Endothelial cell of umbilical vein (primary cell): ENCODE results near the gene PLA2G6. TPM values are rescaled to one million over a fixed set of nuclear protein-coding genes. Genes with fewer than 3 reads are reported as not detected.

Source experiments
- BruUV-seq: library from RNA; stranded (reverse); fragments of 400-500 nt; replicated peaks from 2 replicates; lab custom pipeline; 2021; lab: Mats Ljungman, UMichigan
- CTCF ChIA-PET: fragments of 300-600, 350-600 bp; sonication (Branson Sonifier 250); formaldehyde crosslinking; loops from one replicate; lab custom pipeline; 2021; ENCODE audit warnings: antibody characterized with exemption, inconsistent platforms; lab: Charles Lee
- POLR2A ChIA-PET: fragments of 300-600, 350-600 bp; sonication (Branson Sonifier 250); formaldehyde crosslinking; loops from one replicate; lab custom pipeline; 2021; ENCODE audit warnings: antibody characterized with exemption, inconsistent platforms; lab: Charles Lee
- DNase-seq: peaks from one replicate; pipeline ENCODE4 v3.0.0-alpha.2; 2011; ENCODE audit warnings: low read depth, low spot score
- FAIRE-seq: peaks from 2 replicates; lab custom pipeline; 2011; peaks lifted over from hg19 to GRCh38; lab: Jason Lieb, UNC
- H2AFZ ChIP-seq: 2 replicates; pipeline ENCODE4 v1.6.0; 2012; ENCODE audit warnings: low read depth, low read length, control low read depth, inconsistent platforms
- H3K27ac ChIP-seq: 2 replicates; pipeline ENCODE4 v1.5.1; 2011; ENCODE audit warnings: low read depth, mild to moderate bottlenecking, control low read depth, low read length, moderate library complexity; ENCODE audit not compliant: insufficient read depth
- H3K27me3 ChIP-seq, 2 experiments: 2 replicates each; pipeline versions ENCODE4 v1.6.0 to v1.6.1; 2011; ENCODE audit warnings: low read length in 2 of 2, mixed read lengths in 1 of 2; ENCODE audit not compliant: control insufficient read depth in 2 of 2, insufficient read depth in 2 of 2
- H3K36me3 ChIP-seq, 2 experiments: 2 replicates in 1 of 2; 3 replicates in 1 of 2; pipeline ENCODE4 v1.5.1; 2011; ENCODE audit warnings: low read length in 2 of 2, mild to moderate bottlenecking in 1 of 2, moderate library complexity in 1 of 2; ENCODE audit not compliant: control insufficient read depth in 2 of 2, insufficient read depth in 2 of 2; ENCODE audit errors: extremely low read depth in 1 of 2
- H3K4me1 ChIP-seq: 3 replicates; pipeline ENCODE4 v1.5.1; 2011; ENCODE audit warnings: mild to moderate bottlenecking, low read length; ENCODE audit not compliant: control insufficient read depth, insufficient read depth; ENCODE audit errors: extremely low read depth
- H3K4me2 ChIP-seq: 2 replicates; pipeline ENCODE4 v1.6.1; 2011; ENCODE audit warnings: low read length, control low read depth, mixed read lengths; ENCODE audit not compliant: insufficient read depth
- H3K4me3 ChIP-seq, 3 experiments: fragments of 200-600 bp in 1 of 3; sonication (generic), shearing (Covaris generic) in 1 of 3; replicated peaks in 1 of 3; 2 replicates each; pipeline ENCODE4 v1.5.1; 2011 to 2016; ENCODE audit warnings: control low read depth in 3 of 3, low read length in 3 of 3, mild to moderate bottlenecking in 2 of 3, inconsistent platforms in 1 of 3, low read depth in 1 of 3, moderate library complexity in 1 of 3; ENCODE audit not compliant: insufficient read depth in 1 of 3
- H3K79me2 ChIP-seq: 2 replicates; pipeline ENCODE4 v1.6.0; 2012; ENCODE audit warnings: low read length, inconsistent platforms; ENCODE audit not compliant: control insufficient read depth, insufficient read depth
- H3K9ac ChIP-seq: replicated peaks from 2 replicates; pipeline ENCODE3; 2011; ENCODE audit warnings: low read length, control low read depth; ENCODE audit not compliant: insufficient read depth; ENCODE audit errors: extremely low read depth
- H3K9me1 ChIP-seq: replicated peaks from 3 replicates; pipeline ENCODE4 v1.6.0; 2011; ENCODE audit warnings: mild to moderate bottlenecking, low read length; ENCODE audit not compliant: control insufficient read depth, insufficient read depth; ENCODE audit errors: extremely low read depth
- H3K9me3 ChIP-seq: replicated peaks from 2 replicates; pipeline ENCODE4 v1.5.1; 2012; ENCODE audit warnings: low read length, inconsistent platforms; ENCODE audit not compliant: control insufficient read depth, insufficient read depth
- H4K20me1 ChIP-seq: replicated peaks from 2 replicates; pipeline ENCODE3; 2011; ENCODE audit warnings: mild to moderate bottlenecking, low read length; ENCODE audit not compliant: control insufficient read depth, insufficient read depth; ENCODE audit errors: extremely low read depth
- CTCF ChIP-seq, 2 donors: IDR thresholded peaks; 1 replicate in 1 of 2; 2 replicates in 1 of 2; pipeline ENCODE4 v1.5.1; 2011; ENCODE audit warnings: low read length in 2 of 2, mild to moderate bottlenecking in 2 of 2, moderate library complexity in 2 of 2, control low read depth in 1 of 2, inconsistent platforms in 1 of 2, low read depth in 1 of 2; ENCODE audit not compliant: insufficient read depth in 1 of 2; ENCODE audit errors: extremely low read depth in 1 of 2
- EZH2 ChIP-seq: IDR thresholded peaks from 2 replicates; pipeline ENCODE4 v1.6.1; 2012; ENCODE audit warnings: borderline replicate concordance, low read depth, mild to moderate bottlenecking, moderate library complexity, low read length, inconsistent platforms; ENCODE audit not compliant: severe bottlenecking
- FOS ChIP-seq: IDR thresholded peaks from 2 replicates; pipeline ENCODE4 v1.6.1; 2011; ENCODE audit warnings: mild to moderate bottlenecking, low read length, moderate library complexity, borderline replicate concordance; ENCODE audit not compliant: insufficient read depth
- GATA2 ChIP-seq: IDR thresholded peaks from 2 replicates; pipeline ENCODE4 v1.7.0; 2011; ENCODE audit warnings: low read depth, mild to moderate bottlenecking, moderate library complexity, mixed read lengths, low read length; ENCODE audit not compliant: insufficient read length, insufficient read depth
- JUN ChIP-seq: IDR thresholded peaks from 2 replicates; pipeline ENCODE4 v1.6.1; 2011; ENCODE audit warnings: borderline replicate concordance, low read depth; ENCODE audit not compliant: insufficient read length, insufficient read depth
- MAX ChIP-seq: IDR thresholded peaks from 2 replicates; pipeline ENCODE4 v1.6.1; 2011; ENCODE audit not compliant: insufficient read depth, insufficient read length
- POLR2A ChIP-seq: IDR thresholded peaks from 2 replicates; pipeline ENCODE4 v1.6.1; 2012; ENCODE audit warnings: low read depth, mild to moderate bottlenecking, control low read depth, low read length
- POLR2AphosphoS5 ChIP-seq: IDR thresholded peaks from 2 replicates; pipeline ENCODE4 v1.6.1; 2012; ENCODE audit warnings: low read depth, mild to moderate bottlenecking, control low read depth, low read length, moderate library complexity; ENCODE audit not compliant: insufficient read depth
- dilution Hi-C: fragments of 300-500 bp; cut with MboI; formaldehyde crosslinking; loops from one replicate; pipeline ENCODE4 v1.15.0; 2019; ENCODE audit warnings: low sequenced_read_pairs; ENCODE audit not compliant: extremely low pct_ligation_motif_present
- intact Hi-C: fragments of 100-400 bp; cut with micrococcal nuclease; formaldehyde crosslinking; loops from one replicate; pipeline ENCODE4 v1.10.0; 2022
- polyA plus RNA-seq, 4 experiments: library from polyadenylated mRNA; depleted of rRNA in 3 of 4; stranded (reverse) in 3 of 4; unstranded in 1 of 4; fragments of >200 nt; gene quantifications; 2 replicates each; pipeline versions ENCODE4 v1.2.1 to v1.2.3, GENCODE V29; 2011 to 2012; ENCODE audit warnings: missing spikeins in 1 of 4
- total RNA-seq: library from RNA; stranded (reverse); gene quantifications from 2 replicates; pipeline ENCODE4 v1.2.3, GENCODE V29; 2021

Gene PLA2G6
- total and polyA plus RNA-seq, 2 donors (not counting 3 experiments of a cell fraction or from before 2014, with no cell fraction given), result 6.6 to 10.3 TPM

- Histone ChIP-seq H3K9me1 (no peaks in the 10 kb centered on the region), H3K4me3 (no peak overlapping the region), H3K27me3 (no peaks in the 10 kb centered on the region), H2AFZ (no peak overlapping the region), H3K4me1 (peaks cover 17% of the 10 kb centered on the region), H3K9ac (no peak overlapping the region), H3K9me3 (no peaks in the 10 kb centered on the region), H3K4me2 (no peak overlapping the region), H3K79me2 (peaks cover 56% of the 10 kb centered on the region), H4K20me1 (no peaks in the 10 kb centered on the region), H3K27ac (no peak overlapping the region), H3K36me3 (peaks cover 12 to 23% of the 10 kb centered on the region in 2 experiments)
- no TSS peak for BruUV-seq
- DNase-seq (no peak), FAIRE-seq (no peak)
- CTCF ChIA-PET, result interaction anchor here (1.5 to 2.3 kb wide), 2 partner anchors 11 to 99 kb away, joined by 5 to 16 read pairs; partner anchors contain the start of gene MAFF
- intact Hi-C loops (loop anchor here (2.0 kb wide), 1 partner anchor 99 kb away; no protein-coding TSS in a partner anchor), dilution Hi-C loops (no loop called here)
- POLR2A ChIA-PET, result no interaction called here
- TF ChIP-seq POLR2A (peak; percentile 58), FOS (no peak), MAX (no peak), GATA2 (no peak), EZH2 (no peak), JUN (no peak), POLR2AphosphoS5 (peak; percentile 24), CTCF (IDR thresholded peaks at IDR 0.05; ENCODE audit: extremely low read depth in 1 of 2, insufficient read depth in 1 of 2, low read depth in 1 of 2, low read length in 2 of 2) (no peak)
These were observed 31.8 kb upstream of the PLA2G6 start for GRCh38 chr22:38213319-38213989.
